Muscle layer of colon (tissue), 2 donors: ENCODE data around the gene BLM.
A peak's percentile ranks its signal among the peaks of the same experiment; 100 is the strongest.
"Not testable (repeated sequence)": the region's sequence is repeated elsewhere in the genome, so short reads cannot be mapped to it uniquely, and the experiment has no call there.

ENCODE experiments used
- H3K27ac ChIP-seq: one replicate; pipeline ENCODE4 v1.7.0; 2013; ENCODE audit warnings: low read depth, mild to moderate bottlenecking, low read length, moderate library complexity
- H3K27me3 ChIP-seq, 2 donors: one replicate each; pipeline ENCODE4 v1.7.0; 2013; ENCODE audit warnings: low read length in 2 of 2, mild to moderate bottlenecking in 2 of 2; ENCODE audit not compliant: insufficient read depth in 2 of 2, control insufficient read depth in 1 of 2
- H3K36me3 ChIP-seq: one replicate; pipeline ENCODE4 v1.7.0; 2013; ENCODE audit warnings: mild to moderate bottlenecking, low read length; ENCODE audit not compliant: insufficient read depth
- H3K4me1 ChIP-seq: one replicate; pipeline ENCODE4 v1.7.0; 2013; ENCODE audit warnings: mild to moderate bottlenecking, low read length; ENCODE audit not compliant: insufficient read depth
- H3K4me3 ChIP-seq, 2 donors: one replicate each; pipeline ENCODE4 v1.7.0; 2013; ENCODE audit warnings: low read length in 2 of 2, low read depth in 1 of 2, mild to moderate bottlenecking in 1 of 2, moderate library complexity in 1 of 2
- H3K9ac ChIP-seq: one replicate; pipeline ENCODE4 v1.7.0; 2013; ENCODE audit warnings: low read length
- H3K9me3 ChIP-seq: one replicate; pipeline ENCODE4 v1.7.0; 2013; ENCODE audit warnings: mild to moderate bottlenecking, low read length
- donor health status: abdominal sarcoma.
- donor health status: Adenocarcinoma of cecum.

Gene BLM

GRCh38 chr15:90817117-90818057, 100.2 kb downstream of the BLM start:
- H3K27ac ChIP-seq = no peak overlapping the region
- H3K4me1 ChIP-seq = no peaks in the 10 kb centered on the region
- no peaks in the 10 kb centered on the region for H3K9me3 ChIP-seq
- no peaks in the 10 kb centered on the region for H3K27me3 ChIP-seq
- H3K9ac ChIP-seq = no peak overlapping the region
- no peak overlapping the region for H3K4me3 ChIP-seq
- H3K36me3 ChIP-seq = no peaks in the 10 kb centered on the region

GRCh38 chr15:90818251-90819210, 101.4 kb downstream of the BLM start:
- no peak overlapping the region for H3K9ac ChIP-seq
- no peaks in the 10 kb centered on the region for H3K36me3 ChIP-seq
- no peaks in the 10 kb centered on the region for H3K27me3 ChIP-seq
- H3K27ac ChIP-seq = no peak overlapping the region
- no peaks in the 10 kb centered on the region for H3K4me1 ChIP-seq
- no peaks in the 10 kb centered on the region for H3K9me3 ChIP-seq
- H3K4me3 ChIP-seq = peak overlapping the region in 1 of 2 donors; percentile 13

GRCh38 chr15:90819390-90819789, 102.2 kb downstream of the BLM start:
- Histone ChIP-seq H3K27me3 (no peaks in the 10 kb centered on the region), H3K27ac (no peak overlapping the region), H3K4me3 (no peak overlapping the region), H3K9me3 (no peaks in the 10 kb centered on the region), H3K36me3 (no peaks in the 10 kb centered on the region), H3K9ac (no peak overlapping the region), H3K4me1 (no peaks in the 10 kb centered on the region)

- H3K4me1 ChIP-seq = no peaks in the 10 kb centered on the region
- H3K36me3 ChIP-seq = no peaks in the 10 kb centered on the region
- no peaks in the 10 kb centered on the region for H3K9me3 ChIP-seq
- no peak overlapping the region for H3K9ac ChIP-seq
- H3K27ac ChIP-seq = no peak overlapping the region
- no peaks in the 10 kb centered on the region for H3K27me3 ChIP-seq
- no peak overlapping the region for H3K4me3 ChIP-seq
These were observed 102.7 kb downstream of the BLM start for GRCh38 chr15:90819850-90820249.

GRCh38 chr15:90820481-90820880, 103.3 kb downstream of the BLM start:
- H3K9ac ChIP-seq = no peak overlapping the region
- H3K27ac ChIP-seq = no peak overlapping the region
- H3K27me3 ChIP-seq = no peaks in the 10 kb centered on the region
- no peaks in the 10 kb centered on the region for H3K9me3 ChIP-seq
- no peaks in the 10 kb centered on the region for H3K36me3 ChIP-seq
- no peak overlapping the region for H3K4me3 ChIP-seq
- no peaks in the 10 kb centered on the region for H3K4me1 ChIP-seq

- Histone ChIP-seq H3K9me3 (no peaks in the 10 kb centered on the region), H3K27ac (no peak overlapping the region), H3K36me3 (no peaks in the 10 kb centered on the region), H3K4me1 (no peaks in the 10 kb centered on the region), H3K27me3 (no peaks in the 10 kb centered on the region), H3K9ac (no peak overlapping the region), H3K4me3 (no peak overlapping the region)
These were observed 105.2 kb downstream of the BLM start for GRCh38 chr15:90822204-90822955.

- H3K27ac ChIP-seq = no peak overlapping the region
- H3K36me3 ChIP-seq = no peaks in the 10 kb centered on the region
- H3K4me1 ChIP-seq = no peaks in the 10 kb centered on the region
- no peaks in the 10 kb centered on the region for H3K9me3 ChIP-seq
- H3K9ac ChIP-seq = no peak overlapping the region
- no peaks in the 10 kb centered on the region for H3K27me3 ChIP-seq
- H3K4me3 ChIP-seq = no peak overlapping the region
These were observed 106.4 kb downstream of the BLM start for GRCh38 chr15:90823455-90823974.

GRCh38 chr15:90825115-90825899, 108.2 kb downstream of the BLM start:
- not testable (repeated sequence) for H3K36me3 ChIP-seq, H3K9me3 ChIP-seq, H3K4me3 ChIP-seq, H3K4me1 ChIP-seq, H3K9ac ChIP-seq, H3K27ac ChIP-seq, H3K27me3 ChIP-seq

- not testable (repeated sequence) for H3K4me1 ChIP-seq, H3K36me3 ChIP-seq, H3K9ac ChIP-seq, H3K27me3 ChIP-seq, H3K27ac ChIP-seq, H3K4me3 ChIP-seq, H3K9me3 ChIP-seq
These were observed 109.2 kb downstream of the BLM start for GRCh38 chr15:90826206-90826885.

GRCh38 chr15:90826886-90827435, 109.8 kb downstream of the BLM start:
- Histone ChIP-seq H3K36me3 (no peaks in the 10 kb centered on the region), H3K9me3 (no peaks in the 10 kb centered on the region), H3K9ac (no peak overlapping the region), H3K27ac (no peak overlapping the region), H3K4me1 (no peaks in the 10 kb centered on the region), H3K27me3 (no peaks in the 10 kb centered on the region), H3K4me3 (no peak overlapping the region)
